Thoracic aorta (tissue), 2 donors: ENCODE measurements around the gene ACADSB. TPM values are rescaled to one million over a fixed set of nuclear protein-coding genes. Genes with fewer than 3 reads are reported as not detected.

Experiments
- ATAC-seq: fragments of 150-250 bp; one replicate; pipeline ENCODE4 v1.8.0; 2017; ENCODE audit warnings: low read depth; ENCODE audit not compliant: insufficient number of reproducible peaks, low FRiP score
- DNase-seq: peaks from one replicate; pipeline ENCODE4 v3.0.0-alpha.2; 2020; ENCODE audit warnings: low spot score
- H3K27ac ChIP-seq, 2 donors: fragments of 200-600 bp; sonication (generic); 1 replicate in 1 of 2; 2 replicates in 1 of 2; pipeline ENCODE4 v1.5.1; 2016; ENCODE audit warnings: mild to moderate bottlenecking in 2 of 2, moderate library complexity in 2 of 2
- H3K27me3 ChIP-seq: fragments of 200-600 bp; sonication (generic); replicated peaks from 2 replicates; pipeline ENCODE4 v1.6.0; 2016; ENCODE audit warnings: mild to moderate bottlenecking; ENCODE audit not compliant: insufficient read depth
- H3K36me3 ChIP-seq: fragments of 200-600 bp; sonication (generic); one replicate; pipeline ENCODE4 v1.5.1; 2016
- H3K4me1 ChIP-seq, 2 donors: fragments of 200-600 bp; sonication (generic); 1 replicate in 1 of 2; 2 replicates in 1 of 2; pipeline versions ENCODE4 v1.5.1 to v1.6.0; 2016; ENCODE audit warnings: low read depth in 2 of 2, mild to moderate bottlenecking in 1 of 2; ENCODE audit not compliant: control insufficient read depth in 1 of 2
- H3K4me3 ChIP-seq: fragments of 200-600 bp; sonication (generic); 2 replicates; pipeline ENCODE4 v1.5.1; 2016; ENCODE audit warnings: mild to moderate bottlenecking
- H3K9me3 ChIP-seq: fragments of 200-600 bp; sonication (generic); 2 replicates; pipeline ENCODE4 v1.5.1; 2016
- total RNA-seq, 2 donors: library from RNA; depleted of rRNA; stranded (reverse); fragments of >200 nt; gene quantifications; one replicate each; pipeline versions ENCODE4 v1.1.0 to v1.2.3, GENCODE V29; 2016
- TF ChIP-seq, protein P1 (sequence below): fragments of 200-600 bp; sonication (generic); IDR thresholded peaks from one replicate; pipeline ENCODE4 v1.5.1; 2019; ENCODE audit warnings: antibody characterized with exemption

The ACADSB gene
- total RNA-seq, 2 donors from 2014 or later = 11.8 to 14.7 TPM

DNA sequence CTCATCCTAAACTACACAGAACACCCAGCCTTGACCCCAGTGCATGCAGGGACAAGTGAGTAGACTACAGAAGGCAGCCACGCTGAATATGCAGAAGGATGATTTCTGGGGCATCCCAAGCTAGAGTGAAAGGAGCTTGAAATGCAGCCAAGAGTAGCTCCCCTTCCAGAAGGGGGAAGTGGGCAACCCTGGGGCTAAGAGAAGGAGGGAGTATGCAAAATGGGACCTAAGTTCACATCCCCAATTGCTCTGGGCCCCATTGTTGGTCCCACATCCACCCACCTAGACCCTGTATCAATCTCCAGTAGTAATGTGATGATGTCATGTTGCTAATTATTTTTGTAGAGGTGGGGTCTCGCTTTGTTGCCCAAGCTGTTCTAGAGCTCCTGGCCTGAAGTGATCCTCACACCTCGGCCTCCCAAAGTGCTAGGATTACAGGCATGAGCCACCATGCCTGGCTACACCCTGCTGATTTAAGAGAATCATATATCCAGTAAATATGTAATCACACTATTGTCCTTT is 34.2 kb upstream of the ACADSB start:
- TF ChIP-seq, protein P1, sequence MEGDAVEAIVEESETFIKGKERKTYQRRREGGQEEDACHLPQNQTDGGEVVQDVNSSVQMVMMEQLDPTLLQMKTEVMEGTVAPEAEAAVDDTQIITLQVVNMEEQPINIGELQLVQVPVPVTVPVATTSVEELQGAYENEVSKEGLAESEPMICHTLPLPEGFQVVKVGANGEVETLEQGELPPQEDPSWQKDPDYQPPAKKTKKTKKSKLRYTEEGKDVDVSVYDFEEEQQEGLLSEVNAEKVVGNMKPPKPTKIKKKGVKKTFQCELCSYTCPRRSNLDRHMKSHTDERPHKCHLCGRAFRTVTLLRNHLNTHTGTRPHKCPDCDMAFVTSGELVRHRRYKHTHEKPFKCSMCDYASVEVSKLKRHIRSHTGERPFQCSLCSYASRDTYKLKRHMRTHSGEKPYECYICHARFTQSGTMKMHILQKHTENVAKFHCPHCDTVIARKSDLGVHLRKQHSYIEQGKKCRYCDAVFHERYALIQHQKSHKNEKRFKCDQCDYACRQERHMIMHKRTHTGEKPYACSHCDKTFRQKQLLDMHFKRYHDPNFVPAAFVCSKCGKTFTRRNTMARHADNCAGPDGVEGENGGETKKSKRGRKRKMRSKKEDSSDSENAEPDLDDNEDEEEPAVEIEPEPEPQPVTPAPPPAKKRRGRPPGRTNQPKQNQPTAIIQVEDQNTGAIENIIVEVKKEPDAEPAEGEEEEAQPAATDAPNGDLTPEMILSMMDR = no peak
- no peak overlapping the region for H3K4me3 ChIP-seq

DNA sequence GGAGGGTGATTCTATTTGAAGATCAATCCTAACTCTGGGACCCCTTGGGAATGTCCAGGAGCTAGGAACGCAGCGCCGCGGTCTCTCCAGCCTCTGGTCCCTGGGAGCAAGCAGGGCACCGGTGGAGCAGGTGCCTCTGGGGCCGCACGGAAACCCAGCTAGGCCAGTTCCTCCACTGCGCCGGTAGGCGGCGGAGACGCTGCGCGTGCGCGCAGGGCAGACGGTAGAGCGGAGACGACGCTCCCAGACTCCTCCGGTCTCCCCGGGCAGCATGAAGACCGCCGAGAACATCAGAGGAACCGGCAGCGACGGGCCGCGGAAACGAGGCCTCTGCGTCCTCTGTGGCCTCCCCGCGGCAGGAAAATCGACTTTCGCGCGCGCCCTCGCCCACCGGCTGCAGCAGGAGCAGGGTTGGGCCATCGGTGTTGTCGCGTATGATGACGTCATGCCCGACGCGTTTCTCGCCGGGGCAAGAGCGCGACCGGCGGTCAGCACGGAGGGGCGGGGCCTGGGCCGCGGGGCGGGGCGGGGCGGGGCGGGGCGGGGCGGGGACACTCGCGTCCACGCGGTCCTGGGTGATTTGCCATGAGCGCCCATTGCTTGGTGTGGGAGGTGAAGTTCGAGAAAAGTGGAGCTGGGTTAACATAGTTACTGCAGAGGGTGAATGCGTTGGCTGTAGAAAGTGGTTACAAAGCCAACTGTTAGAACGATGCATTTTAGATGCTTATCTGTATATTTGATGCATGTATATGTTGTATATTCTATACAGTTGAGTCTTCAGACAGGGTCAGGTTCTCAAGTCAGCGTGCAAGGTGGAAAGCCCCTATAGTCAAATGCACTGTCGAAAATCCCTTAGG is 28.4 kb upstream of the ACADSB start, which contains the start of gene PSTK:
PSTK (plus strand) TSS at position 193 of the 857 bp plus-strand sequence; CDS start at position 272, 79 bp downstream.
- Histone ChIP-seq H3K4me3 (peak within 1 kb of the TSS; percentile 95), H3K27me3 (no peaks in the 10 kb centered on the region), H3K27ac (peak within 1 kb of the TSS; percentile 89 to 93), H3K4me1 (peaks cover 5 to 8% of the 10 kb centered on the region in 2 donors), H3K9me3 (no peaks in the 10 kb centered on the region), H3K36me3 (no peaks in the 10 kb centered on the region)
- TF ChIP-seq, protein P1 = peak; percentile 98
- DNase-seq (peak; percentile 69), ATAC-seq (peak; percentile 97)

More for the DNA sequence above, 34.2 kb upstream of the ACADSB start:
- Histone ChIP-seq H3K4me1 (peaks cover 1 to 3% of the 10 kb centered on the region in 2 donors), H3K9me3 (no peaks in the 10 kb centered on the region), H3K36me3 (no peaks in the 10 kb centered on the region), H3K27me3 (no peaks in the 10 kb centered on the region), H3K27ac (no peak overlapping the region)
- ATAC-seq = no peak
- DNase-seq = no peak

DNA sequence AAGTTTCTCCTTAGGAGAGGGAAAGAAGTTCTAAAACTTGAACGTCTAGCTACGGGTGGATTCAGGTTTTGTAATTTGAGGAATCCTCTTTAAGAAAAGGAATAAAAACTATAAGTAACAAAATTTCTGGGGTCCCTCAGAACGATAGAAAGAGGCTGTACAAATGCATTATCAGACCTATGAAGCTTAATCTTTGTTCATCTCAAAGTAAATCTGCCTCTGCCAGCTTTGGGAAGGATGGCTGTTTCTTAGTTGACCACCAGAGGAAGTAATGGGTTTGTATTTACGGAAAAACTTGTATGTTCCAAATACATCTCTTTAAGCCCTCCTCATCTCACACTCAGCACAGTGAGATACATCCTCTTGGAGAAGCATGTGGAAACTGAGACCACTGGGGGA is 27.7 kb upstream of the ACADSB start:
- H3K36me3 ChIP-seq = no peaks in the 10 kb centered on the region
- H3K27ac ChIP-seq = no peak overlapping the region
- no peaks in the 10 kb centered on the region for H3K9me3 ChIP-seq
- no peak for DNase-seq
- H3K4me1 ChIP-seq = peaks cover 5 to 8% of the 10 kb centered on the region in 2 donors
- no peak for ATAC-seq
- peak overlapping the region; percentile 95 for H3K4me3 ChIP-seq
- H3K27me3 ChIP-seq = no peaks in the 10 kb centered on the region
- TF ChIP-seq, protein P1 = peak; percentile 54

DNA sequence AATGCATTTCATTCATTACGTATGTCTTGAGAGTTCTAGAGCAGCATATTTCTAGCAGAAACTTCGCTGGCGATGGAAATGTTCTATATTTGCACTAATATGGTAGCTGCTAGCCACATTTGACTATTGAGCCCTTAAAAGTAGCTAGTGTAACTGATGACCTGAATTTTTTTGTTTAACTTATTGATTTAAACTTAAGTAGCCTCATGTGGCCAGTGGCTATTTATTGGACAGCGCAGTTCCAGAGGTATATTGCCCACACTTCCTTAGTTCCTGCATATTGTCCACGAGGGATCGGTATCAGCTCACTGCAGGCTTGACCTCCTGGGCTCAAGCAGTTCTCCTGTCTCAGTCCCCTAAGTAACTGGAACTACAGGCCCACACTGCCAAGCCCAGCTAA is 24.9 kb upstream of the ACADSB start:
- DNase-seq (no peak), ATAC-seq (no peak)
- Histone ChIP-seq H3K36me3 (no peaks in the 10 kb centered on the region), H3K9me3 (no peaks in the 10 kb centered on the region), H3K4me1 (peaks cover 5 to 8% of the 10 kb centered on the region in 2 donors), H3K27ac (no peak overlapping the region), H3K4me3 (no peak overlapping the region), H3K27me3 (no peaks in the 10 kb centered on the region)
- TF ChIP-seq, protein P1 = no peak

DNA sequence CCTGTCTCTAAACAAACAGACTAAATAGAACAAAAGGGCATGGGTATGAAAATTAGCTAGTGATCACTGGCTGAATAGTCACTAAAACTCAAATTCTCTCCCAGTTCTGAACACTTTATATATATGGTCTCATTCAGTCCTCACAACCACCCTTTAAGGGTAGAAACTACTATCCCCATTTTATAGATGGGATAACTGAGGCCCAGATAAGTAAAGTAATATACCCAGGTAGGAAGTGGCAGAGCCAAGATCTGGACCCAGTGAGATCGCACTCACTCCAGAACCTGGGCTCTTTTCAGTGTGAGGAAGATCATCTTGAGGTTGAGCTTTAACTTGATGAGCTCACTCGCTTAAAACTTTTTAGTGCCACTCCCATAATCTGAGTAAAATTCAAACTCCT is 24.1 kb upstream of the ACADSB start:
- ATAC-seq = no peak
- H3K27ac ChIP-seq = no peak overlapping the region
- H3K27me3 ChIP-seq = no peaks in the 10 kb centered on the region
- no peak for DNase-seq
- H3K4me1 ChIP-seq = peaks cover 2 to 4% of the 10 kb centered on the region in 2 donors
- TF ChIP-seq, protein P1 = no peak
- no peaks in the 10 kb centered on the region for H3K36me3 ChIP-seq
- H3K4me3 ChIP-seq = no peak overlapping the region
- H3K9me3 ChIP-seq = no peaks in the 10 kb centered on the region
